Central memory CD8-positive, alpha-beta T cell (primary cell): Measurements from ENCODE around the gene ARL8B.

ENCODE experiments used
- ATAC-seq: fragments of 150-1000 bp; cut with Tn5 transposase; replicated peaks from 2 replicates; pipeline ENCODE4 v1.10.0; 2022; ENCODE audit warnings: mild to moderate bottlenecking, moderate FRiP score, moderate number of reproducible peaks; ENCODE audit not compliant: poor library complexity, severe bottlenecking; ENCODE audit errors: extremely low read depth
- DNase-seq, 2 donors: peaks; one replicate each; pipeline ENCODE4 v3.0.0; 2021; ENCODE audit warnings: low spot score in 2 of 2
- H3K27ac Mint-ChIP-seq: one replicate; pipeline ENCODE4 v1.8.0; 2022; ENCODE audit warnings: low read depth, mild to moderate bottlenecking, moderate library complexity, mixed read lengths
- H3K27me3 Mint-ChIP-seq: one replicate; pipeline ENCODE4 v1.8.0; 2022; ENCODE audit warnings: mixed read lengths
- H3K36me3 Mint-ChIP-seq: one replicate; pipeline ENCODE4 v1.8.0; 2022; ENCODE audit warnings: mild to moderate bottlenecking, moderate library complexity, mixed read lengths; ENCODE audit not compliant: insufficient read depth
- H3K4me1 Mint-ChIP-seq: one replicate; pipeline ENCODE4 v1.8.0; 2022; ENCODE audit warnings: mixed read lengths
- H3K4me3 Mint-ChIP-seq: one replicate; pipeline ENCODE4 v1.8.0; 2022; ENCODE audit warnings: mild to moderate bottlenecking, moderate library complexity, mixed read lengths
- H3K9me3 Mint-ChIP-seq: one replicate; pipeline ENCODE4 v1.8.0; 2022; ENCODE audit warnings: mixed read lengths

ARL8B gene

DNA sequence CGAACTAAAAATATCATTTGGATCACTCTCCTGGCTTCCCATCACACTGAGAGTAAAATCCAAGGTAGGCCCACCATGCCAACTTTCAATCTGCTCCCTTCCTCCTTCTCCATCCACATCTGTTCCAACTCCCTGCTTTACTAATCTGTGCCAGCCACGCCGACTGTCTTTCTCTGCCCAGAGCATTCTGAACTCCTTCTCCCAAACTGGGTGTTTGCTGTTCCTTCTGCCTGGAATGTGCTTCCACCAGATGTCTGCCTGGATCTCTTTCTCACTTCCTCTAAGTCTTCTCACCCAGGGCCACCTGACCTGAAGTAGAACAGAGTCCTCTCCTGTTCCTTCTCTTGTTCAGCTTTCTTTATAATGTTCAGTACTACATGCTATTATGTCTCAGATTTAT is 5.6 kb upstream of the ARL8B start:
- no peaks in the 10 kb centered on the region for H3K27me3 Mint-ChIP-seq
- peaks cover 1% of the 10 kb centered on the region for H3K4me1 Mint-ChIP-seq

DNA sequence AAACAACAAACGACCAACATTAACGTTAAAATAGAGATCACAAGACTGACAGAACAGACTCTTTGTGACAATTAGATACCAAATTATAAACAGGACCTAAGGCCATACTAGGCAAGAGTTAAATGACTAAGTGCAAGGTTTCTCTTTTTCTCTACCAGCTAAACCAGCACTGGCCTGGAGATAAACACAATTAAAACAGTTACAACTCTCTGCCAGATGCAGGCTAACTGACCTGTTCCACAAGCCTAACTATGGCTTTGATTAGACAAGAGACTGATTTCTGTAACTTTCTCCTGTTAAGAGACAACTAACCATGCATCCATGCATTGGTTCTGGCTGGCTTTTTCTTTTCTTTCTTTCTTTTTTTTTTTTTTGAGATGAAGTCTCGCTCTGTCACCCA is 1.6 kb upstream of the ARL8B start:
- ATAC-seq (no peak), DNase-seq (no peak)
- Mint-ChIP-seq H3K27me3 (no peaks in the 10 kb centered on the region), H3K27ac (no peak overlapping the region), H3K9me3 (no peaks in the 10 kb centered on the region), H3K36me3 (peaks cover 18% of the 10 kb centered on the region), H3K4me1 (peaks cover 32% of the 10 kb centered on the region), H3K4me3 (no peak overlapping the region)

More for the DNA sequence above, 5.6 kb upstream of the ARL8B start:
- no peak for DNase-seq
- Mint-ChIP-seq H3K4me3 (no peak overlapping the region), H3K27ac (no peak overlapping the region), H3K9me3 (no peaks in the 10 kb centered on the region), H3K36me3 (no peaks in the 10 kb centered on the region)
- ATAC-seq: no peak

DNA sequence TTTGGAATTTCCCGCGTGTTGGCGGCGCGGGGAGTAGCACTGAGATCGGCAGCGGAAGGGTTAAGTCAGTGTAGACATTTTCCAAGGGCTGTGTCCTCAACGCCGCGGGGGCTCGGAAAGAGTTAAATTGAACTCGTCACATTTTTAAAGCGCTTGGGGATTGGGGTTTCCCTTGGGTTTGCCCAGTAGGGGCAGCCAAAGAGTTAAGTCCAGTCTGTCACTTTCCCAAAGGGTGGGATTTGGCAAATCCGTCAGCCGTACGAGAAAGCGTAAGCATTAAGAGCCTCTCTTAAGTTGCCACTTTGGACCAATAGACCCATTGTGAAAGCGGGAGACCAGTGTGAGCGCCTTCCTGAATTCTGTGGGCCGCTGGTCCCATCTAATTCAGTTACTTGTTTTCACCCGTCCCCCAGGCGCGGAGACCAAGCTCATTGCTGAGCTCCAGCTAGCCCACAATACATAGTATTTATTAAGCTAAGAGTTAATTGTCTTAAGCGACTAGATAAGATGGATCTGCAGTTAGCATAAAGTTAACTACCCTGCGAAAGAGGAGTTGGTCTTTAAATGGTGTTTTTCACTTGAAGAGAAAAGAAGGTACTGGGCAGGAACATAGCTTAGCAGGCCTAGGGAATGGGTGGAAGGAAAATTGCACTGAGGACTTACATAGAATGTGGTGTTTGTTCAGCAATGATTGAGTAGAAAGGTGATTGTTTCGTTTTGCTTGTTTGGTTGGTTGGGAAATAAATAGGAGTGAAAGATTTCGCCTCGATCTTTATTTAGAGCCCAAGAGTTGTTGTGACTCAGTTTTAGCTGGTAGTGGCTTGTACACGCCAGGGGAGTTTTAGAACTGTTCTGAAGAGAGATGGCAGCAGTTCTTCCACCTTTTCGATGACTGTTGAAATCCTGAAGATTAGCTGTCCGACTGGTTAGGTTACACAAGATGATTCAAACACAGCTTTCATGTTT is 932 bp downstream of the ARL8B start:
- Mint-ChIP-seq H3K4me1 (peaks cover 42% of the 10 kb centered on the region), H3K36me3 (peaks cover 24% of the 10 kb centered on the region), H3K27me3 (no peaks in the 10 kb centered on the region), H3K9me3 (no peaks in the 10 kb centered on the region), H3K4me3 (peak overlapping the region; percentile 77), H3K27ac (peak overlapping the region; percentile 72)
- ATAC-seq (peak; percentile 52), DNase-seq (peak; percentile 17 to 35)

DNA sequence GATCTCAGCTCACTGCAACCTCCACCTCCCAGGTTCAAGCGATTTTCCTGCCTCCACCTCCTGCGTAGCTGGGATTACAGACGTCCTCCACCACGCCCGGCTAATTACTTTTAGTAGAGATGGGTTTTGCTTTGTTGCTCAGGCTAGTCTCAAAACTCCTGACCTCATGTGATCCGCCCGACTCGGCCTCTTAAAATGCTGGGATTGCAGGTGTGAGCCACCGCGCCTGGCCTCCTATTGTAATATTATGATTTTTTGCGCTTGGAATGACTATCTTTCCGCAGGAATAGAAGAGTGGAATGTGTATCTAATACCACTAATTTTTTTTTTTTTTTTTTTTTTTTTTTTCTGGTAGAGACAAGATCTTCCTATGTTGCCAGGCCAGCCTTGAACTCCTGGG is 1.8 kb downstream of the ARL8B start:
- Mint-ChIP-seq H3K9me3 (no peaks in the 10 kb centered on the region), H3K27me3 (no peaks in the 10 kb centered on the region), H3K4me3 (peak overlapping the region; percentile 77), H3K4me1 (peaks cover 42% of the 10 kb centered on the region), H3K36me3 (peaks cover 27% of the 10 kb centered on the region), H3K27ac (peak overlapping the region; percentile 72)
- DNase-seq (no peak), ATAC-seq (no peak)

DNA sequence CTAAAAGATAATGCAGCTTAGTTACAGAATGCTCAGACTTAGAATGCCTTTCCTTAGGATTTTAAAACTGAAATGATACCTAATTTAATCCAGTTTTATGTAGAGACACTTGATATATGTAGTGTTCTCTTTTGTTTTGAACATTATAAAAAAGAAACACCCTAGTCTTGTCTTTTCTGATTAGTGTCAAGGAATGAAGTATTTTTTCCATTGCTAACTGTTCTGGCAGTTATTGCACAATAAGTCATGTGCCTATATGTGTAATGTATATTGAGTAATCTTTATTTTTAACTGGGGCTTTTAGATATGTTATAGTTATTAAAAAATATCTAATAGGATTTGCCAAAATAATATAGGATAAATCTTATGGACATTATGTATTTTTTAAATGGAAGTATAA is 4.5 kb downstream of the ARL8B start:
- ATAC-seq: no peak
- Mint-ChIP-seq H3K9me3 (no peaks in the 10 kb centered on the region), H3K27me3 (no peaks in the 10 kb centered on the region), H3K27ac (no peak overlapping the region), H3K4me3 (no peak overlapping the region), H3K36me3 (peaks cover 39% of the 10 kb centered on the region), H3K4me1 (peaks cover 56% of the 10 kb centered on the region)
- DNase-seq: no peak

DNA sequence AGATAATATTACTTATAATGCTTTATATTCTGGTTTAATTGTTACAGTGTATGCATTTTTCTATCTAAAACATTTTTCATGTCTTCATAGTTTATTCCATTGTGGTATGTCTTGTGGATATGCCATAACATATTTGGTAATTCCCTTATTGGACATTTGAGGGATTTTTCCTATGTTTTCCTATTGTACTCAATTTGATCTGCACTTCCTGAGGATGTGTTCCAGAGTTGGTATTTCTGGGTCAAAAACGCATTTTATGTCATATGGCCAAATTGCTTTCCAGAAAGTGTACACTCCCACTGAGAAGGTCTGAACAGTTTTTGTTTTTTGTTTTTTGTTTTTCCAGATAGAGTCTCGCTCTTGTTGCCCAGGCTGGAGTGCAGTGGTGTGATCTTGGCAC is 6.8 kb downstream of the ARL8B start:
- H3K27ac Mint-ChIP-seq: no peak overlapping the region
- H3K36me3 Mint-ChIP-seq: peaks cover 26% of the 10 kb centered on the region
- ATAC-seq (no peak), DNase-seq (no peak)
- H3K27me3 Mint-ChIP-seq: no peaks in the 10 kb centered on the region
- no peak overlapping the region for H3K4me3 Mint-ChIP-seq
- no peaks in the 10 kb centered on the region for H3K9me3 Mint-ChIP-seq
- peaks cover 59% of the 10 kb centered on the region for H3K4me1 Mint-ChIP-seq

DNA sequence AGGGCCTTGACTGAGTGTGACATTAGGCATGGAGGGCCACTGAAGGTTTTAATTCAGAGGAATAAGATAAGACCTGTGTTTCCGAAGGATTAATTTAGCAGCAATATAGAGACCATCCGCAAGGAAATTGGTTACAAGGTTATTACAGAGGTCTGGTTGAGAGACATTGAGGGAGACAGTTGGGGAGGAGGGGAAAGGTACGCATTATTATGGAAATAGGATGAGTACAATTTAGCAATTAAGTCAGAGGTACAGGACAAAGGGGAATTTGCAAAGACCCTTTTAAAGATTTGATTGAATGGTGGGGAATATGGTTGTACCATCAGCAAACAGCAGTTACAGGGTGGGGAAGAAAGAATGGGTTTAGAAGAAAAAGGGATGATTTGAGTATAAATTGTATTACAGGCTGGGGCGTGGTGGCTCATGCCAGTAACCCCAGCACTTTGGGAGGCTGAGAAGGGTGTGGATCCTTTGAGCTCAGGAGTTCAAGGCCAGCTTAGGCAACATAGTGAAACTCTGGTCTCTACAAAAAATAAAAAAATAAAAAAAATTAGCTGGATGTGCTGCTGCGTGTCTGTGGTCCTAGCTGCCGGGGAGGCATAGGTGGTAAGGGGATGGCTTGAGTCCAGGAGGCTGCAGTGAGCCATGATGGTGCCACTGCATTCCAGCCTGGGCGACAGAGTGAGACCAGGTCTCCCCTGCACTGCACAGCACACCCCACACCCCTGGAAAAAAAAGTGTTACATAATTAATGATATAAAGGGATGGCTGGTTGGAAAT is 11.3 kb downstream of the ARL8B start:
- peaks cover 62% of the 10 kb centered on the region for H3K4me1 Mint-ChIP-seq
- DNase-seq: no peak
- H3K27me3 Mint-ChIP-seq: no peaks in the 10 kb centered on the region
- H3K4me3 Mint-ChIP-seq: no peak overlapping the region
- H3K36me3 Mint-ChIP-seq: peaks cover 18% of the 10 kb centered on the region
- no peak for ATAC-seq
- H3K27ac Mint-ChIP-seq: peak overlapping the region; percentile 65
- no peaks in the 10 kb centered on the region for H3K9me3 Mint-ChIP-seq

DNA sequence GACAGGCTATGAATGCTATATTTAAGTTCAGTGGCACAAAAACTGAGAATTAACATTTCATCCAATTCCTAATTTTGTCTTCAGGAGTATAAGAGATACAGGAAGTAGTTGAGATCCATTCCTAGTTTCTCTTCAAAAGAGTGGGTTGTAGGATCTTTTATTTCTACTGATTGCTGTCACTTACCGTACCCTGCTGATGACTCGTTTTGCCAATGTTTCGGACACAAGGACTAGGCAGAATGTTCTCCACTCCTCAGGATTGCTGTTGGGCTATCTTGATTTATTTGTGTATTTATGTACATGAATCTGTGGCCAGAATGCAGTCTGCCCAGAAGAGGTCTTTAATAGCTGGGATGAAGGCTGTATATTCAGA is 11.9 kb downstream of the ARL8B start:
- H3K27ac Mint-ChIP-seq: peak overlapping the region; percentile 25

DNA sequence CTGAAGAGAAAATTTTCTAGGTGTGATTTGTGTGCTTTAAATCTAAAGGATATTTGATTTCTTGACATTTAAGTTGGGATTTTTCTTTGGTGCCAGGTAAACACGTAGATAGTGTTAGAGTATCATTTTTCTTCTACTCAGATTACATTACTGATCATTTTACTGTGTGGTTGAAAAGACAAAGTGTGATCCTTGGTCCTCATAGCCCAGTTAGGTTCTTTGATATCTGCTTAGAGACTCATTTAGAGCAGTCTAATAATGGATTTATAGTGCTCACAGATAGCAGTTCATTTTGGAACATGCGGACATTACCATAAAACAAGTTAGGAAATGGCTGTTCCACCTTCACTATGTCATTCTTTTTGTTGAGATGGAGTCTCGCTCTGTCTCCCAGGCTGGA is 12.4 kb downstream of the ARL8B start:
- Mint-ChIP-seq H3K27ac (peak overlapping the region; percentile 25), H3K27me3 (no peaks in the 10 kb centered on the region), H3K36me3 (peaks cover 19% of the 10 kb centered on the region), H3K4me1 (peaks cover 71% of the 10 kb centered on the region), H3K4me3 (no peak overlapping the region), H3K9me3 (no peaks in the 10 kb centered on the region)
- ATAC-seq (no peak), DNase-seq (no peak)

More for the DNA sequence above, 11.9 kb downstream of the ARL8B start:
- DNase-seq: no peak
- H3K4me1 Mint-ChIP-seq: peaks cover 67% of the 10 kb centered on the region
- H3K4me3 Mint-ChIP-seq: no peak overlapping the region
- ATAC-seq: no peak
- H3K9me3 Mint-ChIP-seq: no peaks in the 10 kb centered on the region
- peaks cover 20% of the 10 kb centered on the region for H3K36me3 Mint-ChIP-seq
- no peaks in the 10 kb centered on the region for H3K27me3 Mint-ChIP-seq

DNA sequence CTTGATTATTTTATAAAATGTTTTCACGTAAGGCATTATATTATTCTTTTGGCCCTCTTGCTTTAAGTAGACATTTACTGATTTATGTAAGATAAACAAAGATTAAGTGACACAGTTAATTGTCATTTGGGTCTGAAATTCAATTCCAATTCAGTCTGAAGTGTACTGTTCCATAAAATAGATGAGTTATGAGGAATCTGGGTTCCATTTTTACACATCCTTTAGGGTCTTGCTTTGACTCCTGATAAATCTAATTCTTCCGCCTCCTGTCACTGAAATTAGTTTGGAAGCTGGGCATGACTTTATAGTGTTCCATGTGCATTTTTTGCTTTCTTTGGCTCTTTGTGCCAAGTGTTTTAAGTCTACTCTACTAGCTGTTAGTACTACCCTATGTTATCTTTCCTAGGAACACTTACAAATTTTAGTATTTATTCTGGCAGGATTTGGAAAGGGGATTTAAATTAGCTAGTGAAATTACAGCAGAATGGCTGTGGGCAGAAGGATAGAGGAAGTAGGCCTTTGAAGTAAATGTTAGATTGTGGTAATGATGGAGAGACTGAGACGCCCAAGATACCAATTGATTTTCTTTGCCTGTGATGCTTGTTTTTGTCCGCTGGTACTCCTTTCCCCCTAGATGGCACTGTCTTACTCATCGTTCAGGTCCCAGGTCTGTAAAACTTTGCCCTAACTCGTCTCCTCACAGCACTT is 14.3 kb downstream of the ARL8B start:
- DNase-seq (peak in 1 of 2 donors; percentile 14), ATAC-seq (peak; percentile 82)
- Mint-ChIP-seq H3K36me3 (peaks cover 8% of the 10 kb centered on the region), H3K9me3 (no peaks in the 10 kb centered on the region), H3K27me3 (no peaks in the 10 kb centered on the region), H3K27ac (peak overlapping the region; percentile 21), H3K4me1 (peaks cover 74% of the 10 kb centered on the region), H3K4me3 (no peak overlapping the region)

DNA sequence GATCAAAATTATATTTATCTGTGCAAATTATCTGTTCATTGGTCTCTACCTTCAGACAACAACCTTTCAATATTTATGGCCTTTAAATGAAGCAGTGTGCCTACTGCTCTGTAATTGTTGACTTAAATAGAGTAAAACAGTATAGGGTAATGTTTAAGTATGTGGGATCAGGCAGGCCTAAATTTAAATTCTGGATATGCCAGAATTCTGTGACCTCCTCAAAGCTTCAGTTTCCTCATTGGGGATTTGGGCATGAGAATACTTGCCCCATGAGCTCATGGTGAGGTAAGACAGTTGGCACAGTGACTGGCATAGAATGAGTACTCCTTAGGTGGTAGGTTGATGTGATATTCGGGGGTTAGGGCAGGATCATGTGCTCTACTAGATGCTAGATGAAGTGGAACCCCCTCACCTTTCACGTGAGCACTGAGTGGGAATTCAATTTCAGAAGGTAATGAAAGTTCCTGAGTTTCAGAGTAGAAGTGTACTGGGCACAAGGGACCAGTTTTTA is 14.9 kb downstream of the ARL8B start:
- no peaks in the 10 kb centered on the region for H3K27me3 Mint-ChIP-seq
- H3K27ac Mint-ChIP-seq: peak overlapping the region; percentile 21
- ATAC-seq: no peak

More for the DNA sequence above, 14.9 kb downstream of the ARL8B start:
- H3K9me3 Mint-ChIP-seq: no peaks in the 10 kb centered on the region
- peaks cover 8% of the 10 kb centered on the region for H3K36me3 Mint-ChIP-seq
- no peak for DNase-seq
- no peak overlapping the region for H3K4me3 Mint-ChIP-seq
- peaks cover 77% of the 10 kb centered on the region for H3K4me1 Mint-ChIP-seq
